IPS-15b (cell line): ENCODE data around the gene RUNX1.
A peak's percentile ranks its signal among the peaks of the same experiment; 100 is the strongest.

Source experiments
- H3K27me3 ChIP-seq: one replicate; pipeline ENCODE4 v1.6.1; 2013; ENCODE audit warnings: low read length; ENCODE audit not compliant: control insufficient read depth, insufficient read depth
- H3K36me3 ChIP-seq: one replicate; pipeline ENCODE4 v1.6.1; 2013; ENCODE audit warnings: low read length; ENCODE audit not compliant: control insufficient read depth, insufficient read depth
- H3K4me1 ChIP-seq: one replicate; pipeline ENCODE4 v1.6.1; 2013; ENCODE audit warnings: mild to moderate bottlenecking, low read length; ENCODE audit not compliant: control insufficient read depth, insufficient read depth
- H3K4me3 ChIP-seq: one replicate; pipeline ENCODE4 v1.5.1; 2013; ENCODE audit warnings: low read depth, low read length
- H3K9ac ChIP-seq: one replicate; pipeline ENCODE4 v1.6.1; 2013; ENCODE audit warnings: low read depth, mild to moderate bottlenecking, low read length
- H3K9me3 ChIP-seq: one replicate; pipeline ENCODE4 v1.6.1; 2013; ENCODE audit warnings: mild to moderate bottlenecking, low read length; ENCODE audit not compliant: control insufficient read depth, insufficient read depth

Gene RUNX1

GRCh38 chr21:34906401-34906800 lies 142.7 kb downstream of the RUNX1 start:
- H3K27me3 ChIP-seq = no peaks in the 10 kb centered on the region
- H3K4me1 ChIP-seq = no peaks in the 10 kb centered on the region
- H3K4me3 ChIP-seq = no peak overlapping the region
- no peaks in the 10 kb centered on the region for H3K36me3 ChIP-seq
- no peak overlapping the region for H3K9ac ChIP-seq
- H3K9me3 ChIP-seq = no peaks in the 10 kb centered on the region

GRCh38 chr21:34905218-34905537 lies 143.9 kb downstream of the RUNX1 start:
- no peak overlapping the region for H3K9ac ChIP-seq
- H3K9me3 ChIP-seq = no peaks in the 10 kb centered on the region
- H3K36me3 ChIP-seq = no peaks in the 10 kb centered on the region
- no peaks in the 10 kb centered on the region for H3K27me3 ChIP-seq
- no peak overlapping the region for H3K4me3 ChIP-seq
- no peaks in the 10 kb centered on the region for H3K4me1 ChIP-seq

GRCh38 chr21:34904526-34905217 lies 144.4 kb downstream of the RUNX1 start:
- Histone ChIP-seq H3K9me3 (no peaks in the 10 kb centered on the region), H3K4me1 (no peaks in the 10 kb centered on the region), H3K36me3 (no peaks in the 10 kb centered on the region), H3K27me3 (no peaks in the 10 kb centered on the region), H3K9ac (no peak overlapping the region), H3K4me3 (no peak overlapping the region)

- Histone ChIP-seq H3K4me1 (no peaks in the 10 kb centered on the region), H3K9ac (no peak overlapping the region), H3K9me3 (no peaks in the 10 kb centered on the region), H3K27me3 (peaks cover 5% of the 10 kb centered on the region), H3K4me3 (no peak overlapping the region), H3K36me3 (no peaks in the 10 kb centered on the region)
These were observed 148.7 kb downstream of the RUNX1 start for GRCh38 chr21:34900376-34900775.

GRCh38 chr21:34899760-34900159 lies 149.3 kb downstream of the RUNX1 start:
- Histone ChIP-seq H3K4me3 (no peak overlapping the region), H3K9ac (no peak overlapping the region), H3K36me3 (no peaks in the 10 kb centered on the region), H3K4me1 (no peaks in the 10 kb centered on the region), H3K9me3 (no peaks in the 10 kb centered on the region), H3K27me3 (peaks cover 7% of the 10 kb centered on the region)

- Histone ChIP-seq H3K36me3 (no peaks in the 10 kb centered on the region), H3K4me1 (no peaks in the 10 kb centered on the region), H3K27me3 (peaks cover 10% of the 10 kb centered on the region), H3K4me3 (no peak overlapping the region), H3K9ac (no peak overlapping the region), H3K9me3 (no peaks in the 10 kb centered on the region)
These were observed 149.8 kb downstream of the RUNX1 start for GRCh38 chr21:34899302-34899701.

GRCh38 chr21:34897828-34898227 lies 151.3 kb downstream of the RUNX1 start:
- Histone ChIP-seq H3K9ac (no peak overlapping the region), H3K4me3 (no peak overlapping the region), H3K9me3 (no peaks in the 10 kb centered on the region), H3K27me3 (peaks cover 23% of the 10 kb centered on the region), H3K36me3 (no peaks in the 10 kb centered on the region), H3K4me1 (no peaks in the 10 kb centered on the region)

- Histone ChIP-seq H3K4me3 (no peak overlapping the region), H3K27me3 (peaks cover 47% of the 10 kb centered on the region), H3K9ac (no peak overlapping the region)
These were observed 154.7 kb downstream of the RUNX1 start for GRCh38 chr21:34894401-34894800.

GRCh38 chr21:34892209-34892608 lies 156.9 kb downstream of the RUNX1 start:
- Histone ChIP-seq H3K9me3 (no peaks in the 10 kb centered on the region), H3K36me3 (no peaks in the 10 kb centered on the region), H3K9ac (no peak overlapping the region), H3K27me3 (peaks cover 61% of the 10 kb centered on the region), H3K4me1 (peaks cover 6% of the 10 kb centered on the region), H3K4me3 (no peak overlapping the region)

More at GRCh38 chr21:34894401-34894800, 154.7 kb downstream of the RUNX1 start:
- Histone ChIP-seq H3K36me3 (no peaks in the 10 kb centered on the region), H3K4me1 (no peaks in the 10 kb centered on the region), H3K9me3 (no peaks in the 10 kb centered on the region)

- Histone ChIP-seq H3K9ac (no peak overlapping the region), H3K9me3 (no peaks in the 10 kb centered on the region), H3K4me1 (peaks cover 7% of the 10 kb centered on the region), H3K4me3 (peak overlapping the region; percentile 52), H3K36me3 (no peaks in the 10 kb centered on the region), H3K27me3 (peaks cover 64% of the 10 kb centered on the region)
These were observed 157.5 kb downstream of the RUNX1 start for GRCh38 chr21:34891613-34891943.

GRCh38 chr21:34890724-34891612 lies 158.1 kb downstream of the RUNX1 start:
- Histone ChIP-seq H3K27me3 (peaks cover 68% of the 10 kb centered on the region), H3K36me3 (no peaks in the 10 kb centered on the region), H3K4me3 (peak overlapping the region; percentile 52), H3K9ac (no peak overlapping the region), H3K4me1 (peaks cover 7% of the 10 kb centered on the region), H3K9me3 (no peaks in the 10 kb centered on the region)

- H3K4me3 ChIP-seq = peak overlapping the region; percentile 52
- H3K27me3 ChIP-seq = peaks cover 70% of the 10 kb centered on the region
- H3K4me1 ChIP-seq = peaks cover 11% of the 10 kb centered on the region
- no peaks in the 10 kb centered on the region for H3K9me3 ChIP-seq
- no peak overlapping the region for H3K9ac ChIP-seq
- H3K36me3 ChIP-seq = no peaks in the 10 kb centered on the region
These were observed 158.7 kb downstream of the RUNX1 start for GRCh38 chr21:34890470-34890723.
